Neural progenitor cell (in vitro differentiated cells): Measurements from ENCODE around the gene HIKESHI.

ENCODE experiments used
- EZH2 ChIP-seq: fragments of 200-600 bp; sonication (generic); IDR thresholded peaks from 2 replicates; pipeline ENCODE4 v1.6.1; 2017; ENCODE audit warnings: antibody characterized with exemption, mild to moderate bottlenecking, moderate library complexity
- EZH2phosphoT487 ChIP-seq: fragments of 200-600 bp; sonication (generic); IDR thresholded peaks from 2 replicates; pipeline ENCODE4 v1.6.1; 2017; ENCODE audit warnings: antibody characterized with exemption

- no peak for TF ChIP-seq EZH2phosphoT487
- TF ChIP-seq EZH2: no peak
Observed at GRCh38 chr11:86259730-86260129, 42.3 kb upstream of the HIKESHI start.
